H9 (cell line): Measurements from ENCODE around the gene ATP8B4. TPM values are rescaled to one million over a fixed set of nuclear protein-coding genes. Genes with fewer than 3 reads are reported as not detected.

ENCODE experiments used
- DNase-seq: peaks from one replicate; pipeline ENCODE4 v3.0.0-alpha.2; 2017
- H2AFZ ChIP-seq: one replicate; pipeline ENCODE4 v1.6.1; 2013; ENCODE audit warnings: mild to moderate bottlenecking, low read length, control low read depth, moderate library complexity
- H2AK5ac ChIP-seq: 2 replicates; pipeline ENCODE4 v1.6.1; 2013; ENCODE audit warnings: low read length, control low read depth, mixed read lengths; ENCODE audit not compliant: insufficient read length
- H2BK120ac ChIP-seq: one replicate; pipeline ENCODE4 v1.6.1; 2013; ENCODE audit warnings: low read depth, mild to moderate bottlenecking, low read length, control low read depth, inconsistent platforms; ENCODE audit not compliant: poor library complexity, severe bottlenecking
- H2BK12ac ChIP-seq: 2 replicates; pipeline ENCODE4 v1.6.1; 2013; ENCODE audit warnings: low read length, control low read depth, mixed read lengths, low read depth; ENCODE audit not compliant: insufficient read length
- H2BK15ac ChIP-seq: 2 replicates; pipeline ENCODE4 v1.6.1; 2013; ENCODE audit warnings: low read depth, low read length, control low read depth
- H2BK20ac ChIP-seq: one replicate; pipeline ENCODE4 v1.6.1; 2013; ENCODE audit warnings: low read depth, mild to moderate bottlenecking, low read length, control low read depth, inconsistent platforms; ENCODE audit not compliant: poor library complexity, severe bottlenecking
- H2BK5ac ChIP-seq: 2 replicates; pipeline ENCODE4 v1.6.1; 2013; ENCODE audit warnings: low read length, control low read depth, mixed read lengths; ENCODE audit not compliant: insufficient read length
- H3K14ac ChIP-seq: 2 replicates; pipeline ENCODE4 v1.6.1; 2013; ENCODE audit warnings: low read length, control low read depth; ENCODE audit not compliant: insufficient read depth
- H3K18ac ChIP-seq: 2 replicates; pipeline ENCODE4 v1.6.1; 2013; ENCODE audit warnings: low read depth, mild to moderate bottlenecking, mixed read lengths, low read length, control low read depth; ENCODE audit not compliant: insufficient read length
- H3K23ac ChIP-seq: 2 replicates; pipeline ENCODE4 v1.6.1; 2013; ENCODE audit warnings: low read length, control low read depth, mixed read lengths, low read depth; ENCODE audit not compliant: insufficient read length
- H3K23me2 ChIP-seq: 2 replicates; pipeline ENCODE4 v1.6.1; 2013; ENCODE audit warnings: low read depth, mild to moderate bottlenecking, mixed read lengths, low read length, control low read depth; ENCODE audit not compliant: insufficient read length, poor library complexity, severe bottlenecking
- H3K27ac ChIP-seq: 2 replicates; pipeline ENCODE4 v1.5.1; 2013; ENCODE audit warnings: low read length, control low read depth, mixed read lengths, low read depth; ENCODE audit not compliant: insufficient read length
- H3K27me3 ChIP-seq: 2 replicates; pipeline ENCODE4 v1.6.1; 2013; ENCODE audit warnings: low read length, control low read depth, inconsistent platforms; ENCODE audit not compliant: insufficient read depth
- H3K4ac ChIP-seq: 2 replicates; pipeline ENCODE4 v1.6.1; 2013; ENCODE audit warnings: low read depth, mild to moderate bottlenecking, control low read depth, inconsistent platforms, low read length, moderate library complexity
- H3K4me1 ChIP-seq: 2 replicates; pipeline ENCODE4 v1.6.1; 2013; ENCODE audit warnings: low read length, control low read depth, inconsistent platforms; ENCODE audit not compliant: insufficient read depth
- H3K4me2 ChIP-seq: 2 replicates; pipeline ENCODE4 v1.6.1; 2013; ENCODE audit warnings: low read length, control low read depth, mixed read lengths; ENCODE audit not compliant: insufficient read length, insufficient read depth
- H3K56ac ChIP-seq: 2 replicates; pipeline ENCODE4 v1.6.1; 2013; ENCODE audit warnings: low read depth, mild to moderate bottlenecking, mixed read lengths, low read length, control low read depth; ENCODE audit not compliant: insufficient read length
- H3K79me1 ChIP-seq: 2 replicates; pipeline ENCODE4 v1.6.1; 2013; ENCODE audit warnings: low read depth, mild to moderate bottlenecking, moderate library complexity, low read length, control low read depth, inconsistent platforms; ENCODE audit not compliant: insufficient read depth, poor library complexity, severe bottlenecking
- H3K79me2 ChIP-seq: 2 replicates; pipeline ENCODE4 v1.6.1; 2013; ENCODE audit warnings: low read length, control low read depth, inconsistent platforms; ENCODE audit not compliant: insufficient read depth
- H3K9ac ChIP-seq: 2 replicates; pipeline ENCODE4 v1.6.1; 2013; ENCODE audit warnings: low read length, control low read depth, mixed read lengths; ENCODE audit not compliant: insufficient read length; ENCODE audit errors: extremely low read depth
- H3K9me3 ChIP-seq: one replicate; pipeline ENCODE4 v1.6.1; 2013; ENCODE audit warnings: low read depth, low read length, inconsistent platforms; ENCODE audit not compliant: control insufficient read depth
- H3T11ph ChIP-seq: one replicate; pipeline ENCODE4 v1.6.1; 2013; ENCODE audit warnings: mild to moderate bottlenecking, low read length, control low read depth, inconsistent platforms
- H4K20me1 ChIP-seq: one replicate; pipeline ENCODE4 v1.6.1; 2013; ENCODE audit not compliant: control insufficient read depth, insufficient read length, insufficient read depth
- H4K5ac ChIP-seq: 2 replicates; pipeline ENCODE4 v1.6.1; 2013; ENCODE audit warnings: low read depth, mild to moderate bottlenecking, mixed read lengths, low read length, control low read depth; ENCODE audit not compliant: insufficient read length
- H4K8ac ChIP-seq: replicated peaks from 2 replicates; pipeline ENCODE4 v1.6.1; 2013; ENCODE audit warnings: low read length, control low read depth, mixed read lengths, low read depth; ENCODE audit not compliant: insufficient read length
- H4K91ac ChIP-seq: 2 replicates; pipeline ENCODE4 v1.6.1; 2013; ENCODE audit warnings: low read depth, mild to moderate bottlenecking, moderate library complexity, mixed read lengths, low read length, control low read depth; ENCODE audit not compliant: insufficient read length
- H3K27ac Mint-ChIP-seq, 3 experiments: 2 replicates in 2 of 3; 3 replicates in 1 of 3; pipeline ENCODE4 v1.8.0; 2020 to 2021; ENCODE audit warnings: mixed read lengths in 3 of 3, mild to moderate bottlenecking in 1 of 3, moderate library complexity in 1 of 3
- H3K27me3 Mint-ChIP-seq: 2 replicates; pipeline ENCODE4 v1.8.0; 2021; ENCODE audit warnings: low read depth, mild to moderate bottlenecking, moderate library complexity, mixed read lengths
- H3K36me3 Mint-ChIP-seq, 3 experiments: 2 replicates in 2 of 3; 3 replicates in 1 of 3; pipeline ENCODE4 v1.8.0; 2020 to 2021; ENCODE audit warnings: low read depth in 3 of 3, mixed read lengths in 3 of 3; ENCODE audit not compliant: insufficient read depth in 1 of 3
- H3K4me1 Mint-ChIP-seq, 2 experiments: 2 replicates each; pipeline ENCODE4 v1.8.0; 2020; ENCODE audit warnings: mixed read lengths in 2 of 2
- H3K4me3 Mint-ChIP-seq, 2 experiments: 2 replicates in 1 of 2; 3 replicates in 1 of 2; pipeline ENCODE4 v1.8.0; 2020 to 2021; ENCODE audit warnings: mild to moderate bottlenecking in 2 of 2, mixed read lengths in 2 of 2, moderate library complexity in 1 of 2
- H3K9me3 Mint-ChIP-seq, 2 experiments: 2 replicates in 1 of 2; 3 replicates in 1 of 2; pipeline ENCODE4 v1.8.0; 2020; ENCODE audit warnings: mild to moderate bottlenecking in 2 of 2, mixed read lengths in 2 of 2, moderate library complexity in 1 of 2
- WGBS: extraction: QIAGEN DNeasy Blood & Tissue Kit; methylation state at CpG from one replicate; pipeline ENCODE4 v1.1.7; 2013; ENCODE audit warnings: missing lambda C conversion rate, low lambda C conversion rate, mixed read lengths; ENCODE audit not compliant: insufficient read length; ENCODE audit errors: extremely low coverage; 5-methylcytosine and 5-hydroxymethylcytosine counted together
- total RNA-seq: library from RNA; stranded (reverse); gene quantifications from 2 replicates; pipeline ENCODE4 v1.2.1, GENCODE V29; 2021
- TF ChIP-seq, protein P1 (sequence below): fragments of 200-600 bp; sonication (generic); conservative IDR thresholded peaks from 3 replicates; pipeline ENCODE4 v1.8.0; 2021; ENCODE audit warnings: antibody characterized with exemption, mild to moderate bottlenecking

The ATP8B4 gene
- total RNA-seq, 1 experiment from 2014 or later, result 0.52 TPM

DNA sequence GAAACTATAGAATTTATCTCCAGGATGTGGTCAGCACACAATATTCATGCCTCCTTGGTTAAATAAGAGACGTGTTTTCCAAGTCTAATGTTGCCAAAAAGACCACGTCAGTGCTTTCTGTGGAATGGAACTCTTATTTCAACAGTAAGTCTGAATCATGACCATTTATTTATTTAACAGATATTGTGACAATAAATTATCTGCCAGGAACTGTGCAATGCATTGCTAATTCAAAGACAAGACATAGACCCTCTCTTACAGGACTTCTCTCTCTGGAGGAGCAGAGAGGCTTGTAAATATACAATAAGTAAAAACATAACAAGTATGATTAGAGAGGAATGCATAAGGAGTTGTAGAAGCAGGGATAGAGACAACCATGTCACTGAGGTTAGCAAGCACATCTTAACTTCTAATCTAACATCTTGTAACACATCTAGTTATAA lies 270.7 kb downstream of the ATP8B4 start:
- Mint-ChIP-seq H3K27ac (no peak overlapping the region), H3K9me3 (peaks cover 6 to 7% of the 10 kb centered on the region in 2 experiments; a peak in 4 of 5 replicates), H3K27me3 (no peaks in the 10 kb centered on the region), H3K4me3 (no peak overlapping the region), H3K36me3 (no peaks in the 10 kb centered on the region; a peak in 1 of 7 replicates), H3K4me1 (no peaks in the 10 kb centered on the region)
- no peak overlapping the region for H3T11ph ChIP-seq
- no peak overlapping the region for H3K27ac ChIP-seq
- no peaks in the 10 kb centered on the region for H3K23me2 ChIP-seq
- H3K18ac ChIP-seq, result no peak overlapping the region
- H3K14ac ChIP-seq, result no peak overlapping the region
- H3K4me2 ChIP-seq, result no peak overlapping the region
- no peak overlapping the region for H2AK5ac ChIP-seq
- no peak for DNase-seq
- no peak overlapping the region for H3K9ac ChIP-seq
- TF ChIP-seq, protein P1, sequence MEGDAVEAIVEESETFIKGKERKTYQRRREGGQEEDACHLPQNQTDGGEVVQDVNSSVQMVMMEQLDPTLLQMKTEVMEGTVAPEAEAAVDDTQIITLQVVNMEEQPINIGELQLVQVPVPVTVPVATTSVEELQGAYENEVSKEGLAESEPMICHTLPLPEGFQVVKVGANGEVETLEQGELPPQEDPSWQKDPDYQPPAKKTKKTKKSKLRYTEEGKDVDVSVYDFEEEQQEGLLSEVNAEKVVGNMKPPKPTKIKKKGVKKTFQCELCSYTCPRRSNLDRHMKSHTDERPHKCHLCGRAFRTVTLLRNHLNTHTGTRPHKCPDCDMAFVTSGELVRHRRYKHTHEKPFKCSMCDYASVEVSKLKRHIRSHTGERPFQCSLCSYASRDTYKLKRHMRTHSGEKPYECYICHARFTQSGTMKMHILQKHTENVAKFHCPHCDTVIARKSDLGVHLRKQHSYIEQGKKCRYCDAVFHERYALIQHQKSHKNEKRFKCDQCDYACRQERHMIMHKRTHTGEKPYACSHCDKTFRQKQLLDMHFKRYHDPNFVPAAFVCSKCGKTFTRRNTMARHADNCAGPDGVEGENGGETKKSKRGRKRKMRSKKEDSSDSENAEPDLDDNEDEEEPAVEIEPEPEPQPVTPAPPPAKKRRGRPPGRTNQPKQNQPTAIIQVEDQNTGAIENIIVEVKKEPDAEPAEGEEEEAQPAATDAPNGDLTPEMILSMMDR, result no peak
- no peak overlapping the region for H3K4ac ChIP-seq
- H3K9me3 ChIP-seq, result no peaks in the 10 kb centered on the region
- WGBS, result no CpG with 5 or more reads among the region's 2 CpGs
- H3K27me3 ChIP-seq, result no peaks in the 10 kb centered on the region
- H3K4me1 ChIP-seq, result no peaks in the 10 kb centered on the region
- no peak overlapping the region for H2BK120ac ChIP-seq
- H2BK15ac ChIP-seq, result no peak overlapping the region
- no peak overlapping the region for H3K56ac ChIP-seq
- no peaks in the 10 kb centered on the region for H4K20me1 ChIP-seq
- H2BK12ac ChIP-seq, result no peak overlapping the region
- no peak overlapping the region for H4K8ac ChIP-seq
- no peak overlapping the region for H2AFZ ChIP-seq
- no peak overlapping the region for H2BK5ac ChIP-seq
- H4K5ac ChIP-seq, result no peak overlapping the region
- H3K79me2 ChIP-seq, result no peaks in the 10 kb centered on the region
- no peak overlapping the region for H3K23ac ChIP-seq
- no peaks in the 10 kb centered on the region for H3K79me1 ChIP-seq
- H2BK20ac ChIP-seq, result no peak overlapping the region
- no peak overlapping the region for H4K91ac ChIP-seq
